Renal cortical epithelial cell (primary cell): ENCODE results near the gene SUCLG1. TPM values are rescaled to one million over a fixed set of nuclear protein-coding genes. Genes with fewer than 3 reads are reported as not detected.

Source experiments
- DNase-seq: peaks from one replicate; pipeline ENCODE4 v3.0.0-alpha.2; 2011; ENCODE audit warnings: low read depth
- total RNA-seq: library from RNA; depleted of rRNA; stranded (reverse); fragments of >200 nt; gene quantifications from 2 replicates; pipeline ENCODE4 v1.2.3, GENCODE V29; 2014

SUCLG1 gene
- total RNA-seq, 1 donor from 2014 or later: 70.1 TPM

DNA sequence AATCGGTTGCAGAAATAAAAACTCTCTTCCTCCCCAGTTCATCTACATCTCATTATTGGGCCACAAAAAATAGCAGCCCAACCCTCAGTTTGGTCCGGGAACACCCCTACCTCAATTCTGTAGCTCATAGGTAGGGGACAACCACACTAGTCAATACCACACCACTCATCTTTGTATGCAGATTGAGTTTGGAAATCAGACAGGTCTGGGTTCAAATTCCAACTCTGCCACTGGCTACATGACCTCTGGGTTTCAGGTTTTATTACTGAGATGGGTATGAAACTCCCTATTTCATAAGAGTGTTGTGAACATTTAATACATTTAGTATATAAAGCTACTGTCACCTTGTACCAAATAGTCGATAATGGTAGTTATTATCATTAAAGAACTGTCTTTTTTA is 2.2 kb upstream of the SUCLG1 start:
- no peak for DNase-seq

DNA sequence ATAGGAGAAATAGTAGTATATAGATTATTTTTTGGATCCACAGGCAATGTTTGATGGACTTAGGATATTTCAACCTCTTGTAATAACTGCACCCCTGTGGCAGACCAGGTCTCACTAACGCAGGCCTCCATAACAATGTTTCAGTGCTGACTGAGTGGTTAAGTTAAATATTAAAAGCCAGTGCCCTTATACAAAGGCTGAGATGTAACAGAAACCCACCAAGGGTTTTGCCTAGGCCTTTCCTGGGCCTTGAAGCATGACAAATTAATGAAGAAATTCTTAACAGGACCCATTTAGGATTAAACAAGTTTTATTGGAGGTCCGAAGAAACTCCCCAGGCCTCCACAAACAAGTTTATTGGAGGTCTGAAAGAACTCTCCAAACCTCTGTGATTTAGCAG is 1.6 kb upstream of the SUCLG1 start:
- peak; percentile 55 for DNase-seq

DNA sequence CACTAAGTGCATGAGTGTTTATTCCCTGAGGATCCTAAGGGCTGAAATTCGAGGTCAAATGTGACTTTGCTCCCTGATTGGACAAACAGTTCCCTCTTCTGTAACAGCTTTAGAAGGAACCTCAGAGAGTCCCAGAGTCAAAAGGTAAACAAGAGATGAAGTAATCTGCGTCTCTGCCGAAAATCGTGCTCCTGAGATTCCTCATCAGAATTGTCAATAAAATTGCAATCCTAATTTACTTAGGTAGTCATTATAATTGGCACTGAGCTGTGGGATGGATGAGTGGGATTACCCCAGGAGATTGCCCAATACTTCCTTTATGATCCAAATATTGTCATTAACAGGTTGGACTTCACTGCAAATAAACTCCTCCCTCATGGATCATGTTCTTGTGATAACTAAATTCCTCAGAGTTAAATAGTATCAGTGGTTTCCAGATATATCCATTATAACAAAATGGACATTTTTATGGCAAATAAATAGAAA is 907 bp upstream of the SUCLG1 start:
- no peak for DNase-seq

DNA sequence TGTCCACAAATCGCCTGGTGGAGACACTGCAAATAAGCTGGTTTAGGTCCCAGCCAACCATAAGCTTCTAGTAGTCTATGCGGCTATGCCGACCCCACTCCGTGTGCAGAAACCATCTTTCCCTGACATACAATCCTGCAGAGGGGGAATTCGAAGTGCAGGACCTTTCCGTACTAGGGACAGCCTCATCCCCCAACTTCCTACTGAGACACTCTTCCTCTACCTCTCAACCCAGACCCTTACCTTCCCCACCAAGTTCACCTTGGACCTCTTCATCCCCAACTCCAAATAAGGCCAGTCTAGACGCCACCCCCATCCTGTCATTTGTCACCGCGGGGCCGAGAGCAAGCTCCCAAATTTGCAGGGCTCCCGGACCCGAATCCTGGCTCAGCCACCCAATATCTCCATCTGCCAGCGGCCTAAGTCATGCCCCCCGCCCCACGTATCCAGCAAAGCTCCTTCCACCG is 496 bp downstream of the SUCLG1 start:
- no peak for DNase-seq

DNA sequence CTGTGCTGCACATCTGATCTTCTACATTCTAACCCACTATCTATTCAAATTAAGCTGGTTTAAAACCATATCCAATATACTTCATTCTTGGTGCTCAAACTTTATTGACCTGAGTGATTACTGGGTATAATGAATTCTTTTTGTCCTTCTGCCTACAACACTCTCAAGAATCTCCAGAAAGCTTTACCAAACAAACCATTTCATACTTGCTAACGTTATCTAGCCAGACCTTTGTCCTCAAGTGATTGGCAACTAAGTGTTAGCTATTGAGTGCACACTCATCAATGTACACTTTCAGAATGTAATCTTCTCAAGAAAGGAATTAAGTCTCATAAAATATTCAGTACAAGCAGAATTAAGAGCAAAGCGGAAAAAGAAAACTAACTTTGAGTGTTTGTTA is 1.4 kb downstream of the SUCLG1 start:
- DNase-seq: no peak

DNA sequence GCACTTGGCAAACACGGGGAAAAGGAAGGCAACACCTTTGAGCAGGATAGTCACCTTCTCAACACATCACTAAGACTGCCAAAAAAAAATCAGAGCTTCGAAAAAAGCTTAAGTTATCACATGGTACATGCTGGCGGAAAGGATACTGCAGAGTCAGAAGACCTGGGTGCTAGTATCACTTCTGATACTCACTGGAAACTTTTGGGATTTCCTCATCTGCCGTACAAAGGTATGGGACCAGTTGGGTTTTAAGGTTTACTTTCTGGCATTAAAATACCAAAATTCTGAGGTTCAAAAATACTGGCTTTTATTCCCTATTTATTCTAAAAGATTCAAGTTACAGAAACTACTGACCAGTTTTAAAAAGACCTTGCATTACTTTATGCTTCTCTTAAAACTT is 2.9 kb downstream of the SUCLG1 start:
- DNase-seq: no peak

DNA sequence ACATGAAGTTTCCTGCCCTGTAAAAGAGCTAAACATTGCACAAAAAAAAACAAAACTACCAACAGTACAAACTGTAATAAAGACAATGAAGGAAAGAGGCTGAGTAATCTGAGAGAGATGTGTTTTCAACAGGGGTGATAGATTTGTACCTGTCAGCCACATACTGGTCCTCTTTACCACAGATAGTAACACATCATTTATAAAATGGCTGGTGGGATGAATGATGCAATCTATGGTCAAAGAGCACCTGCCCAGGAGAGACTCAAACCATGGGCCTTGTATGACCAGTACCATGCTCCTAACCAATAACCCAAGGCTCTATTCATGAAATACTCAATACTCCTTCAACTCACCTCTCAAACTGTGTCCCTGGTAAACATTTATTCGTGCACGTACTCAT is 4.5 kb downstream of the SUCLG1 start:
- DNase-seq: no peak

DNA sequence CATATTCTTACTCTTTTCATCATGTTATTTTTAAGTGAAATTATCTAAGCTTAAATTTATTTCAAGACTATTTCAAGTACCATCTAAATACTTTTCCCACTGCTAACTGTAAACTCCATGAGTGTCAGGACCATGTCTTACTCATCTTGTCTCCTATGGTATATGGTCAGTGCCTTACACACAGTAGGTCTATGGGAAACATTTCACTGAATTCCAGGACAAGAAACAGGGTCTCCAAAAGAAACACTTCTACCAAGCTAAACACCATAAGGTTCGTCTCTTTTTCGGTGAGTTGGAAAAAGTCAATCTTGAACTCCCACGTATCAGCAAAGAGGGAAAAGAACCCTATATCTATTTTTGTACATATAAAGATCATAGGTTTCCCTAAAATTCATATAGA is 6.5 kb downstream of the SUCLG1 start:
- DNase-seq: no peak

DNA sequence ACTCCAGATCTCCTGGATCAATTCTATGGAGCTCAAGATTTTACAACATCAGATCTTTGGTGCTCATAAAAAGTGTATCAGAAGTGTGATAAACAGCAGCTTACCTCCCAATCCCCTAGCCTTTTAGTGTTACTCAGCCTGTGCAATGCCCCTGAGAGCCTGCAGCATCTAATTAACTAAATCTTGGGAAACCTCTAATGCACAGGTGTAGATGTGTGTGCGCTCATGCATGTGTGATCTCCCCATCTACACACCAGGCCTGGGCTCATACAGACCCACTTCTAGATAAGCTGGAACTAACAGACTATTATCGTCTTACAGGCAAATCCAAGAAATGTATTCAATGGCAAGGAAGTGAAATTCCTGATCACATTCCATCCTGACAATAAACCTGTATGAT is 7.5 kb downstream of the SUCLG1 start:
- no peak for DNase-seq

DNA sequence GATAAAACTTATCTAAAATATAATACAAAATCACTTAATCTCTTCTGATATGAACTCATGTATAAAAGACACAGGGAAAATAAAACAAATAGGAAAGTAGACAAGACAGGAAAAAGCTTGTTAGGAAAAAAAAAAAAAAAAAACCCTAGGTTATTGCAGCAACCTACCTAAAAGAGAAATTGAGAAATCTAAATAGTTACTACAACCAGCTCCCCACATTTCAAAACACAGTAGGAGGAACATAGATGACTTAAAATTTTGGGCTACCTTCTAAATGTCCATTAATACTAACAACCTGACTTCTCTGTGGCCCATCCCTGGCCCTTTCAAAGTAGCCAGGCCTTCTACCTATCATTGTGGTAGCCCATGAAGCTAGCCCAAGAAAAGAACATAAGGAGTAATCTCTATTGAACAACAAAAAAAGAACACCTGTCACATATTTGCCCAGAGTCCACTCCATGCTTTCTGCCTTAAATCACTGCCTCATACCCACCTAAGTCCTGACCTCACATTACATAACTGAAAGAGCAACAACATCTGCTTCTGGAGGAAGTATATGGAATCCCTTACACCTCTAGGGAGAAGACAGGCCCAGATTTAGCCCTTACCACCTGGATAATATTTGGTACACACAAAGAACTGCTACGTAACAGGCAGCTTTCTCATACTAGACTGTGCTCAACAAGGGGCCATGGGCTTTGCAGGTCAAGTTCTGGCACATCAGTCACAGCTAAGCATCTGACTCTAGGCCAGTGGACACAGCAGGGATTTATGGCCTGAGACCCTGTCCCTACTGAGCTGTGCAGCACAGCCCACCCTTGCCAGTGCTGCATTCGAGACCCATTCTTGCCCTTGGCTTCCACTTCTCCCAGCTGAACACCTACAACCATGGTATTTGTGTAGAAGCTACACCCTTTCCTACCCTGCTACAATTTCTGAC is 8.5 kb downstream of the SUCLG1 start:
- DNase-seq: no peak

DNA sequence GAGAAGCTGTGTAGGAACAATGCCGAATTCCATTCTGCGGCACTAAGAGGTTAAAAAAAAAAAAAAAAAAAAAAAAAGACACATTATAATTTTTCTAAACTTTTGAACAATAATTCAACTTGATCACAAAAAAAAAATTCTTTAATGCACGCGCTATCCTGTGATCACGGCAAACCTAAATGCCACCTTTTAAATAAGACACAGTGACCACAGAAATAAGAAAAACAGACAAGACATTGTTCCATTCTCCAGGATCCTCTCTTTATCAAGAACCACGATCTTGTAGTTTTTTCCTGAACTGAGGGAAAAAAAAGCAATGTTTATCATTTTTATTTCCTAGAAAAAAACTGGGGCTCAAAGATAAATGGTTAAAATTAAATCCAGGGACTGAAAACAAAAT is 9.4 kb downstream of the SUCLG1 start:
- DNase-seq: no peak

DNA sequence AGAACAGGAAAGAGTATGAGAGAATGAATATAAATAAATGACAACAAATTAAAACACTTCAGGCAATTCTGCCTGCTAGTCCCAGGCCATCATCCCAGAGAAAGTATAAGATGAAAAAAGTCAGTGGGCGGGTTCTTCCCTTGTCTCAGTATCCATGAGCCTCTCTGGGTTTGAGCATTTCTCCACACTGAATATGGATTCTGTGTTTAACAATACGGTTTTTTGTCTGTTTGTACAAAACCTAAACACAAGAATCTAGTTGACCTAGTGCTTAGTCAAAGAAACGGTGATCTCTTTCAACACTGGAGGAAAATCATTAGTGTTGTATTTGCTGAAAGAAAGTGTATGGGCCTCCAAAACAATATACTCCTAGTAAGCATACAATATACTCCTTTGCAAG is 10.0 kb downstream of the SUCLG1 start:
- DNase-seq: no peak

DNA sequence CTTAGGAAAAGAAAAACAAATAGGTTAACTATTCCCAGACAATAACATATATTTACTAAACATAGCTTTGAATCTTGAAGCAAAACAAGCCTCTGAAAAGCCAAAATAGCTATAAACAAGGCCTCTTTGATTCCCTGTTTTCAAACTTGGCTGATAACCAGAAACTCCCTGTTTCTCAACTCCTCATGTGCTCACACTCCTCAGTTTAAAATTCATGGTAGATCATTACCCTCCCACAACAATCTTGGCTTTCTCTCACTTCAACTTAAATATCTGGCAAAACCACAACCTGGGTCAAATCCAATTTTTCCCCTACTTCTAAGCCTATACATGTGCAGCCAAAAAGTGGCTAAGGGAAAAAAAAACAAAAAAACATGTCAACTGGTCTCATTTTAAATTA is 15.6 kb downstream of the SUCLG1 start:
- DNase-seq: peak; percentile 87

DNA sequence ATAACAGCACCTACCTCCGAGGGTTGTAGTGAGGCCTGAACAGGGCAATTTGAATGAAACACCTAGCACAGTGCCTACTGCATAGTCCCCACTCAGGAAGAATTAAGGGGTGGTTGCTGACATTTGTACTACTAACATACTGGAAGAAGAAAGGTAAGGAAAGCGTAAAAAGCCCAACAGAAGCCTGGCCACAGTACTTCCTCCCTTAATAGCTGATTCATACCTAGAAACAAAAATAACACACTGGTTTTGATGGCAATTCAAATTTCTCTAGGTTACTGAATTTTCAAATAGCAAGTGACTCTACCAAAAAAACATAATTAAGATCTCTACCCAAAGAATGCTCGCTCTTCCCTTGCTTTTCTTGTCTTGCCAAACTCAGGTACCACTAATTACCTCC is 16.2 kb downstream of the SUCLG1 start:
- DNase-seq: no peak

DNA sequence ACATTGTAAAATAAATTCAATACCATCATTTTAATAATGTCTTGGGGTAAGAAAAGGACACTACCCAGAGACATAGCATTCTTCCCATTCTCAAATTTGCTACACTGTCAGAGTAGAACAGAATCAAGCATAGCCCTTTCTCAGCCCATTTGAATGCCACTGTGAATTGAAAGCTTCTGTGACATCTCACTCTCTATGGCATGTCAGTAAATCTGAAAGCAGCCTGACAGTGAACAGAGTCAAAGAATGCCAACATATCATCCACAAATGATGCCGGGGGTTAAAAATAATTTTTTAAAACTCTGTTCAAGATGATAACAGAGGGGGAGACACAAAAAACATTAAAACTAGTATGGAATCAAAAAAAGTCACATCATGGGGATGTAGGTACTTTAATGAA is 17.6 kb downstream of the SUCLG1 start:
- DNase-seq: no peak

DNA sequence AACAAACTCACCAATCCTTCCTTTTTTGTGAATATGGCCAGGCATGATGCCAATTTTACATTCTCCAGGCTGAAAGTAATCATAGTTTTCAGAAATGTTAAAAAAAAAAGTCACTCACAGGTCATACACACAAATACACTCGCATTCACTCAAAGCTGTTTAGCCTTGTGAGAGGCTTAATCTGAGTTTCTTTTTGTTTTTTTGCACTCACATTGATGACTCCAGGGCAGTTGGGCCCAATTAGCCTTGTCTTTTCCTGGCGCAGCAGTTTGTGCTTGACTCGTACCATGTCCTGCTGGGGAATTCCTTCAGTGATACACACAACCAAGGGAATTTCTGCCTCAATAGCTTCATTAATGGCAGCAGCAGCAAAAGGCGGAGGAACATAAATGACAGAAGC is 18.0 kb downstream of the SUCLG1 start:
- DNase-seq: no peak

DNA sequence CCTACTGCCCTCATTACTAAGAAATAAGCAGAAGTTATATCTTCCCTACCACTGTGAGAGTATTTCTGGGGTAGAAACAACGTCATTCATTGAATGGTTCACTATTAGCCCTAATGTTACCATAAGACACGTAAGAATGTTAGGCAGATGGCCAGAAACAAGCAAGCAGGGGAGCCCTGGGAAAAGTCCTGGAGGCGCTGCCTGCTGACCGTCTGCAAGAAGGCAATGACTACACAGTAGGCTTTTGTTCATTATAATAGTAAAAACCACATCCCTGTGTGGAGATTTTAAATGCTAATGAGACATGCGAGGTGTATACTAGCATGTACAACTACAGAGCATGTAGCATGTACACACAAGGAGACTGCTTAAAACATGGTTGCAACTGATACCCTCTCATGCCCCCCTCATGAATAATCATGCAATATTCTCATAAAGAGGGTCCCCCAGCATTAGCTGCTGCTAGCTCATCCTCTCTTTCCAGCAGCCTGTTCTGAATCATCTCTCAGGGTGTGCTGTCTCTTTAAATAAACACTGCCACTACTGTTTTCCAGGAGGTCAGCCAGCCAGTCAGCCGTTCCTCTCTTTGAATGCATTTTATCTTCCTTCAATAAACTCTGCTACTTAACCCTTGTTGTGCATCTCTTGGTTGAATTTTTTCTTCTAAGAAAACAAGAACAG is 23.6 kb downstream of the SUCLG1 start:
- peak; percentile 57 for DNase-seq

DNA sequence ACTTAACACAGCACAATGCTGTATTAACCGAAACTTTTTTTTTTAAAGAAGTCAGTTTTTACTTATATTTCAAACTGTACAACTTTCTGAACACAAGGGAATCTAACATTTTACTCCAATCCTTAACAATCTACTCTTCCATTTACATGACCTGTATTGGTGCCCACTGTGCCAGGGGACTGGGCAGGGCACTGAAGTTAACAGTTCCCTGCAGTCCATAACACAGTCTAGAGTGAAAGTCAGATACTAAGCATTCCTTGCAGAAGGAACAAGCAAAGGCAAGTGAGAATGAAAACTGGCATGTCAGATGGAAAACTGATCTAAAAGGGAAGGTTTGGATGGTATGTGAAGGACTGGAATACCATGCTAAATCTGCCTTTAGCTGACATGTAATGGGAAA is 29.8 kb downstream of the SUCLG1 start:
- no peak for DNase-seq

DNA sequence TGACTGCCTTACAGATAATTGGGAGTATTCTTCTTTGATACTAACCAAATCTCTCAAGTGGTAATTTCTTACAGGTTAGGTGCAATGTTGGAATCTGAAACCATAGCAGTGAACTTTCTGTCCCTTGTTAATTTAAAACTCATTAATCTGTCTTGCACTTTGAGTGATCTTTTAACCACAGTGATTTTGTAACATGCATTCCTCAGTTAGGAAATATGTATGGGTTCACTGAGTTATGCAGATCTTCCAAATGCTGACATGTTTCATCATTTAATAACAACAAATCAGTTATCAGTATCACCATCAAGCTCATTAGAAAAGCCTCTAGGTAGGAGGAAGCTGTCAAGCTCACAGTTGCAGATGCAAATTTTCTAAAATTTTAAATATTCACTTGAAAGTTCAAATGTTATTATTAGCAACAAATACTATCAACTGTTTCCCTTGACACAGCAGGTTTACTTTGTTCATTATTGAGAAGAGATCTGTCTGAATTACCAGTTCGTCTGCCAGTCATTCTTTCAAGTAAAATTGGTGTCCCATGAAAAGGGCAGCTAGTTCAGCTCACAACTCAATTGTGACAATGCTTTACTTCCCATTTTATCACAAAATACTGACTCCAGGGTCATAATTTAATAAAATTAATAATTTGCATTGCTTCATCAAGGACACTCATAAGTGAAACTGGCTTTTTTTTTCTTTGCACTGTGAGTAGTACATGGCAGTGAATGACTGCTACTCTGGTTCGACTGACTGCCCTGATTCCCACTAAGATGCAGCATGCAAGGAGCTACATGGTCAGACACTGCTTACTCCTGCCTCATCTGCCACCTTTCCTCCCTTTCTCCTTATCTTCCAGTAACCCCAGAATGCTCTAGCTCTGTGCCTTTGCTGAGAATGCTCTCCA is 31.6 kb downstream of the SUCLG1 start:
- DNase-seq: peak; percentile 86

DNA sequence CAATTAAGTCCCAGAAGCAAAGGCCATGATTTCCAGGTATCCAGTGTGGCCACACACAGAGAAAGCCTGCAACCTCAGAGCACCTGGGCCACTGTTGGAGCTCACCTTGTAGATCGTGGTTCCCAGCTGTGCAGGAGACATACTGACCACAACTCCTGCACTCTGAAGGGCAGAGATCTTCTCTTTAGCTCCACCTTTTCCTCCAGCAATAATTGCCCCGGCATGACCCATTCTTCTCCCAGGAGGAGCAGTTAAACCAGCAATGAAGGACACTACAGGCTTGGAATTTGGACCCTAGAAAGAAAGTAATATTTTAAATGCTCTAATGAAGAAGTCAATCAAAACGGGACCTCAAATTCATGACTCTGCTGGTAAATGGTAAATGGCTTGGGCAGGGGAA is 33.8 kb downstream of the SUCLG1 start:
- DNase-seq: no peak

DNA sequence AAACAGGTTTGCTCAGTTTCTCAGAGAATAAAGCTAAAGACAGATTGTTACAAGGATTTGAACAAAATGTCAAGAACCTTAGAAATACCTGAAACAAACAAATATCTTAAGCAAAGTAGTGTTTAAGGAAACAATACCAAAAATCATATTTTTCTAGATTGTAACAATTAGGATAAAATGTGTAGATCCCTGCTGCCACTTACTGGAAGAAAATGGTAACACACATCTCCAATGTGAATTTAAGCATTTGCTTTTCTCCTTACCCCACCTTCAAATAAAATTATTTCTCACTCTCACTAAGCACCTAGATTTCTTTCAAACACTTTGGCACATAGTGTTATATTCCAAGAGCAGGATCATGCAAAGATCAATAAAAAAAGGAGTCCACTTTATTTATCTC is 34.9 kb downstream of the SUCLG1 start:
- peak; percentile 19 for DNase-seq

DNA sequence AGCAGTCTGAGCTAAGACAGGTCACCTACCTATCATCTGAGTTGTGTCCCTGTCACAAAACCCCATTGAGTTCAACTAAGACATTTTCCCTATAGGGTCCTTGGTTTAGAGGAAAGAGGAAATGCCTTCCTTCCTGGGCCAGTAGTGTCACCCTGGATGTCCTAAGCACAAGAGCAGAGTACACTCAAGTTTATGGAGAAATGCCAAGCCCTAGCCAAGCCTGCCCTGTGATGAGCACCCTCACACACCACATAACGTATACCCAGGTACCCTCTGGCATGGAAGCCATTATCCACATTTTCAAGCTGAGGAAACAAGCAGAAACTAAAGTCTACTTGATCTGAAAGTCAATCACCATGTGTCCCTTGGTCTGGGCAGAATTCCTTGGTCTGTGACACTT is 37.3 kb downstream of the SUCLG1 start:
- no peak for DNase-seq
